ENCODE measurements around the gene DCTD. TPM values are rescaled to one million over a fixed set of nuclear protein-coding genes. Genes with fewer than 3 reads are reported as not detected.

Gene DCTD
- total RNA-seq, 3 donors from 2014 or later, result 46.0 to 75.2 (median 48.2) TPM

DNA sequence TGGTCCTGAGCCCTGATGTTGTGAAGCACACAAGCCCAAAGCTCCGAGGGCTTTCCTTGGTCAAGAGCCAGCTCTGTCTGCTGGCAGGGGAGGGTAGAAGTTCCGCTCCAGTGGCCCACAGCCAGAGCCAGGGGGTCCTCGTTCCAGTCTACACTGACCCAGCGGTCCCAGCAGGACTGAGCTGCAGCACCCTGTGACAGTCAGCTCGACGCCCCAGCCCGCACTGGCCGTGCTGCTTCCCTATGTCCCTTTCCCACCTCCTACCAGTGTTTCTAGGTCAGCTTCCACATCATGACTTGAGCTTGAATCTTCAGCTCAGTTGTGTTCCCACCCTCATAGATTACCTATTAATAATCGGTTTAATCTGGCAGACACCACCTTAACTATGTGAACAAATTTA is 22.5 kb upstream of the DCTD start:
- no peak overlapping the region for H3K4me3 ChIP-seq
- intact Hi-C loops (cut with DNase I; ENCODE audit: low total_unique reads), result loop anchor here (10.0 kb wide), 1 partner anchor 315 kb away; no protein-coding TSS in a partner anchor
- H3K27ac ChIP-seq, result no peak overlapping the region
- TF ChIP-seq POLR2AphosphoS5 (IDR thresholded peaks at IDR 0.05) (no peak), POLR2A (IDR thresholded peaks at IDR 0.05) (no peak)
- TF ChIP-seq, protein P1, sequence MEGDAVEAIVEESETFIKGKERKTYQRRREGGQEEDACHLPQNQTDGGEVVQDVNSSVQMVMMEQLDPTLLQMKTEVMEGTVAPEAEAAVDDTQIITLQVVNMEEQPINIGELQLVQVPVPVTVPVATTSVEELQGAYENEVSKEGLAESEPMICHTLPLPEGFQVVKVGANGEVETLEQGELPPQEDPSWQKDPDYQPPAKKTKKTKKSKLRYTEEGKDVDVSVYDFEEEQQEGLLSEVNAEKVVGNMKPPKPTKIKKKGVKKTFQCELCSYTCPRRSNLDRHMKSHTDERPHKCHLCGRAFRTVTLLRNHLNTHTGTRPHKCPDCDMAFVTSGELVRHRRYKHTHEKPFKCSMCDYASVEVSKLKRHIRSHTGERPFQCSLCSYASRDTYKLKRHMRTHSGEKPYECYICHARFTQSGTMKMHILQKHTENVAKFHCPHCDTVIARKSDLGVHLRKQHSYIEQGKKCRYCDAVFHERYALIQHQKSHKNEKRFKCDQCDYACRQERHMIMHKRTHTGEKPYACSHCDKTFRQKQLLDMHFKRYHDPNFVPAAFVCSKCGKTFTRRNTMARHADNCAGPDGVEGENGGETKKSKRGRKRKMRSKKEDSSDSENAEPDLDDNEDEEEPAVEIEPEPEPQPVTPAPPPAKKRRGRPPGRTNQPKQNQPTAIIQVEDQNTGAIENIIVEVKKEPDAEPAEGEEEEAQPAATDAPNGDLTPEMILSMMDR (IDR thresholded peaks at IDR 0.05), result no peak
- no peaks in the 10 kb centered on the region for H3K4me1 ChIP-seq
- no peaks in the 10 kb centered on the region for H3K36me3 ChIP-seq
- no peaks in the 10 kb centered on the region for H3K27me3 ChIP-seq
- H3K9me3 ChIP-seq, result no peaks in the 10 kb centered on the region
- no peak for DNase-seq (ENCODE audit: low spot score in 2 of 2)

DNA sequence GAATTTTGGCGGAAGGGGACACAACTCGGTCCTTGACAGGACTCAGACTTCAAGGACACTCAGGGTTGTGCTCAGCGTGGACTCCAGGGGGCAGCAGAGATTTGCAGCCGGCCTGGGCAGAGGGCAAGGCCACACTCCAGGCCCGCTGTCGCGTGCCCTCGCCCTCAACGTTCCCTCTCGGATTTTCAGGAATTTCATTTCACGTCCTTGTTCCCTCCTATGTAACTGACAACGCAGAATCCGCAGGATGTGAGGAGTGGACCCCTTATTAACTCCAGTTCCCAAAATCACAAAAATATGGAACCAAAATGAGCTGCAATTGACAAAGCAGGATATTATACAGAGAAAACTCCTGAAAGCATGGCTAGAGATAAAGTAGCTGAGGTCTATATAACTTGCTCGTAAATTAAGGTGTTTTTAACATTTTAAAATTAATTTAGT is 21.0 kb upstream of the DCTD start:
- Histone ChIP-seq H3K9me3 (no peaks in the 10 kb centered on the region), H3K4me1 (no peaks in the 10 kb centered on the region), H3K36me3 (no peaks in the 10 kb centered on the region), H3K4me3 (no peak overlapping the region), H3K27me3 (no peaks in the 10 kb centered on the region), H3K27ac (no peak overlapping the region)
- intact Hi-C loops (cut with DNase I; ENCODE audit: low total_unique reads), result loop anchor here (10.0 kb wide), 1 partner anchor 317 kb away; no protein-coding TSS in a partner anchor
- DNase-seq (ENCODE audit: low spot score in 2 of 2), result peak in 1 of 2 donors; percentile 76
- TF ChIP-seq, protein P1 (IDR thresholded peaks at IDR 0.05), result peak; percentile 50 to 87 (median 59)
- TF ChIP-seq POLR2A (IDR thresholded peaks at IDR 0.05) (no peak), POLR2AphosphoS5 (IDR thresholded peaks at IDR 0.05) (no peak)

DNA sequence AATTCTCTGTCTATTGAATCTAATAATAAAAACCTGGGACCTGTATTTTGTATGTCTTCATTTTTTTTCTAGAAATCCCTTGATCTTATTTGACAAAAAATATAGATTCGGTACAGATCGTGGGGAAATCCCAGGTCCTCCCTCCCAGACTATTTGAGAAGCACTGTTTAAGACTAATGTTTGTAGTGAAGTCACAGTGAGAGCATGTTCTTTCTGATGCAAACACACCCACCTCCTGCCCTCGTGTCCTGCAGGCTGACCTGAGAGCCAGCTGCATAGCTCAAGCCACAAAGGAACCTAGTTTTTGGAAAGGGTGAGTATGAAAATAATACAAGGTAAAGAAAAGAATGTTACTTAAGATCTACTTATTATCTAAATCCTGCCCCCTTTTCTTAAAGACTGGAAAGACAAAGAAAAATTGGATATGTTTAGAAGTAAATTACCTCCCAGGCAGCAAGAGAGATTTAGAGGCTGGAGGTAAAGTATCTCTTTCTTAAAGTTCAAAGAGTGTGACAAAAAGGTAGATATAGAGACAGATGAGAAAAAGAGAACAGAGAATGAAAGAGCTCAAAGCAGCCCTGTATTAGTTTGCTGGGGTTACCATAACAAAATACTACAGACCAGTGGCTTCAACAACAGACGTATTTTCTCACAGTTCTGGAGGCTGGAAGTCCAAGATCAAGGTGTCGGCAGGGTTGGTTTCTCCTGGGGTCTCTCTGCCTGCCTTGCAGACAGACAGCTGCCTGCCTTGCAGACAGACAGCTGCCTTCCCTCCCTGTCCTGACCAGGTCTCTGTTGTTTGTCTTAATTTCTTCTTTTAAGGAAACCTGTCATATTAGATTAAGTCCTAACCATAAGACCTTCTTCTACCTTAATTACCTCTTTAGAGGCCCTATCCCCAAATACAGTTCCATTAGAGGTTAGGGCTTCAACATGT is 20.4 kb upstream of the DCTD start:
- H3K9me3 ChIP-seq, result no peaks in the 10 kb centered on the region
- TF ChIP-seq POLR2A (IDR thresholded peaks at IDR 0.05) (no peak), POLR2AphosphoS5 (IDR thresholded peaks at IDR 0.05) (no peak)
- TF ChIP-seq, protein P1 (IDR thresholded peaks at IDR 0.05), result no peak
- H3K27ac ChIP-seq, result no peak overlapping the region
- DNase-seq (ENCODE audit: low spot score in 2 of 2), result no peak
- no peaks in the 10 kb centered on the region for H3K27me3 ChIP-seq
- no peaks in the 10 kb centered on the region for H3K36me3 ChIP-seq
- intact Hi-C loops (cut with DNase I; ENCODE audit: low total_unique reads), result loop anchor here (10.0 kb wide), 1 partner anchor 317 kb away; no protein-coding TSS in a partner anchor
- no peaks in the 10 kb centered on the region for H3K4me1 ChIP-seq
- no peak overlapping the region for H3K4me3 ChIP-seq

DNA sequence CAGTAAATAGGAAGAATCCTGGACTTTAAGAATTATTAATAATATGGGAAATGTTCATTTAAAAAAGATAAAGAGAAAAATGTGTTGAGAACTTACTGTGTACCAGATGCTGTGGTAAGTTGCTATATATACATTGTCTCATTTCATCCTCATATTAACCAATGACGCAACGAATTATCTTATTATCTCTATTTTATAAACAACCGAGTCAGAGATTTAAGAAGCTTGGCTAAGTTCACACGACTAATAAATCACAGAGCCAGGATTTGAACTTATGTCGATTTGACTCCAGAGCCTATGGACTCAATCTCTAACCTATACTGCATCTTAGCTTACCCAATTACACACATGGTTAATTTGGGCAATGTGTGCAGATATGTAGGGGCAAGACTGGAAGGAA is 15.5 kb upstream of the DCTD start:
- H3K27ac ChIP-seq, result no peak overlapping the region
- intact Hi-C loops (cut with DNase I; ENCODE audit: low total_unique reads), result loop anchor here (10.0 kb wide), 1 partner anchor 322 kb away; no protein-coding TSS in a partner anchor
- no peaks in the 10 kb centered on the region for H3K9me3 ChIP-seq
- no peak for TF ChIP-seq POLR2A (IDR thresholded peaks at IDR 0.05)
- TF ChIP-seq, protein P1 (IDR thresholded peaks at IDR 0.05), result no peak
- no peak for TF ChIP-seq POLR2AphosphoS5 (IDR thresholded peaks at IDR 0.05)
- no peaks in the 10 kb centered on the region for H3K36me3 ChIP-seq
- H3K27me3 ChIP-seq, result no peaks in the 10 kb centered on the region
- H3K4me1 ChIP-seq, result no peaks in the 10 kb centered on the region
- no peak for DNase-seq (ENCODE audit: low spot score in 2 of 2)
- no peak overlapping the region for H3K4me3 ChIP-seq
